Measurements from ENCODE around the gene CAMK2N2.
A peak's percentile ranks its signal among the peaks of the same experiment; 100 is the strongest.

The CAMK2N2 gene

GRCh38 chr3:184239221-184239620, 22.1 kb downstream of the CAMK2N2 start:
- DNase-seq: no peak

- peak; percentile 26 for DNase-seq
Measured at GRCh38 chr3:184238246-184238818, 23.0 kb downstream of the CAMK2N2 start.

- DNase-seq: peak; percentile 28
Measured at GRCh38 chr3:184237807-184238206, 23.5 kb downstream of the CAMK2N2 start.

GRCh38 chr3:184237211-184237610, 24.1 kb downstream of the CAMK2N2 start:
- DNase-seq: no peak

GRCh38 chr3:184236636-184237035, 24.7 kb downstream of the CAMK2N2 start:
- DNase-seq: no peak

GRCh38 chr3:184236033-184236410, 25.3 kb downstream of the CAMK2N2 start:
- DNase-seq: no peak

- DNase-seq: no peak
Measured at GRCh38 chr3:184235381-184236032, 25.8 kb downstream of the CAMK2N2 start.

GRCh38 chr3:184234671-184235380, 26.5 kb downstream of the CAMK2N2 start:
- DNase-seq: no peak

GRCh38 chr3:184234224-184234623, 27.1 kb downstream of the CAMK2N2 start:
- DNase-seq: peak; percentile 68

GRCh38 chr3:184233127-184233843, 28.1 kb downstream of the CAMK2N2 start:
- no peak for DNase-seq

GRCh38 chr3:184231671-184232070, 29.7 kb downstream of the CAMK2N2 start:
- no peak for DNase-seq

- peak; percentile 39 for DNase-seq
Measured at GRCh38 chr3:184230603-184231528, 30.5 kb downstream of the CAMK2N2 start.

- DNase-seq: no peak
Measured at GRCh38 chr3:184230081-184230602, 31.2 kb downstream of the CAMK2N2 start.

- peak; percentile 43 for DNase-seq
Measured at GRCh38 chr3:184229394-184230080, 31.8 kb downstream of the CAMK2N2 start, which contains the start of gene VWA5B2. Gene VWA5B2, plus strand, starts transcription at chr3:184229585. Its CDS starts 944 bp downstream, at chr3:184230529.

GRCh38 chr3:184228376-184229137, 32.8 kb downstream of the CAMK2N2 start:
- DNase-seq: no peak

- DNase-seq: peak; percentile 36
Measured at GRCh38 chr3:184227481-184227935, 33.8 kb downstream of the CAMK2N2 start.

- no peak for DNase-seq
Measured at GRCh38 chr3:184223946-184224345, 37.4 kb downstream of the CAMK2N2 start.

- no peak for DNase-seq
Measured at GRCh38 chr3:184222521-184222920, 38.8 kb downstream of the CAMK2N2 start.

- DNase-seq: no peak
Measured at GRCh38 chr3:184218814-184219213, 42.5 kb downstream of the CAMK2N2 start.

- DNase-seq: no peak
Measured at GRCh38 chr3:184211718-184212117, 49.6 kb downstream of the CAMK2N2 start.

- DNase-seq: no peak
Measured at GRCh38 chr3:184211297-184211696, 50.1 kb downstream of the CAMK2N2 start.

All from NCI-H2029 (cell line).